ENCODE results near the gene FNDC7. TPM values are rescaled to one million over a fixed set of nuclear protein-coding genes. Genes with fewer than 3 reads are reported as not detected.
"Not testable (repeated sequence)": the region's sequence is repeated elsewhere in the genome, so short reads cannot be mapped to it uniquely, and the experiment has no call there.

Gene FNDC7
- total RNA-seq, 4 donors from 2014 or later: 0.07 TPM; not detected in 3

GRCh38 chr1:108665771-108666170 lies 46.9 kb upstream of the FNDC7 start:
- no peaks in the 10 kb centered on the region for H3K27me3 ChIP-seq
- intact Hi-C loops (cut with DNase I; ENCODE audit: low total_unique reads) (no loop called here), in situ Hi-C loops (cut with MboI; ENCODE audit: low sequenced_read_pairs in 4 of 4) (no loop called here)
- no peak overlapping the region for H3K4me3 ChIP-seq
- H3K27ac ChIP-seq: no peak overlapping the region
- no peaks in the 10 kb centered on the region for H3K9me3 ChIP-seq
- TF ChIP-seq POLR2A (IDR thresholded peaks at IDR 0.05) (no peak), CTCF (IDR thresholded peaks at IDR 0.05 in 4 of 5, conservative IDR thresholded peaks at IDR 0.05 in 1 of 5) (no peak)
- H3K36me3 ChIP-seq: no peaks in the 10 kb centered on the region
- no peak for DNase-seq
- no peak for ATAC-seq
- H3K4me1 ChIP-seq: peaks cover 4 to 5% of the 10 kb centered on the region in 2 donors

- ATAC-seq; H3K9me3 ChIP-seq; in situ Hi-C loops (cut with MboI; ENCODE audit: low sequenced_read_pairs in 4 of 4); DNase-seq; intact Hi-C loops (cut with DNase I; ENCODE audit: low total_unique reads); H3K27me3 ChIP-seq; H3K27ac ChIP-seq; H3K4me3 ChIP-seq; H3K36me3 ChIP-seq; H3K4me1 ChIP-seq: not testable (repeated sequence)
Measured at GRCh38 chr1:108667422-108667821, 45.3 kb upstream of the FNDC7 start.

- TF ChIP-seq CTCF (IDR thresholded peaks at IDR 0.05 in 4 of 5, conservative IDR thresholded peaks at IDR 0.05 in 1 of 5) (no peak), POLR2A (IDR thresholded peaks at IDR 0.05) (no peak)
- H3K36me3 ChIP-seq: no peaks in the 10 kb centered on the region
- H3K4me1 ChIP-seq: no peaks in the 10 kb centered on the region
- H3K9me3 ChIP-seq: no peaks in the 10 kb centered on the region
- no peaks in the 10 kb centered on the region for H3K27me3 ChIP-seq
- no peak overlapping the region for H3K4me3 ChIP-seq
- in situ Hi-C loops (cut with MboI; ENCODE audit: low sequenced_read_pairs in 4 of 4): no loop called here
- DNase-seq (no peak), ATAC-seq (no peak)
- intact Hi-C loops (cut with DNase I; ENCODE audit: low total_unique reads): no loop called here
- H3K27ac ChIP-seq: no peak overlapping the region
Measured at GRCh38 chr1:108668777-108669176, 43.9 kb upstream of the FNDC7 start.

GRCh38 chr1:108669679-108670078 lies 43.0 kb upstream of the FNDC7 start:
- H3K4me3 ChIP-seq: no peak overlapping the region
- H3K36me3 ChIP-seq: no peaks in the 10 kb centered on the region
- no peaks in the 10 kb centered on the region for H3K9me3 ChIP-seq
- in situ Hi-C loops (cut with MboI; ENCODE audit: low sequenced_read_pairs in 4 of 4) (no loop called here), intact Hi-C loops (cut with DNase I; ENCODE audit: low total_unique reads) (no loop called here)
- ATAC-seq (no peak), DNase-seq (no peak)
- TF ChIP-seq POLR2A (IDR thresholded peaks at IDR 0.05) (no peak), CTCF (IDR thresholded peaks at IDR 0.05 in 4 of 5, conservative IDR thresholded peaks at IDR 0.05 in 1 of 5) (no peak)
- H3K4me1 ChIP-seq: no peaks in the 10 kb centered on the region
- H3K27ac ChIP-seq: no peak overlapping the region
- H3K27me3 ChIP-seq: no peaks in the 10 kb centered on the region

- no peak overlapping the region for H3K4me3 ChIP-seq
- H3K27ac ChIP-seq: no peak overlapping the region
- in situ Hi-C loops (cut with MboI; ENCODE audit: low sequenced_read_pairs in 4 of 4) (no loop called here), intact Hi-C loops (cut with DNase I; ENCODE audit: low total_unique reads) (no loop called here)
- TF ChIP-seq POLR2A (IDR thresholded peaks at IDR 0.05): no peak
- H3K9me3 ChIP-seq: no peaks in the 10 kb centered on the region
- no peaks in the 10 kb centered on the region for H3K27me3 ChIP-seq
- H3K4me1 ChIP-seq: no peaks in the 10 kb centered on the region
- no peak for ATAC-seq
- DNase-seq: no peak
- H3K36me3 ChIP-seq: no peaks in the 10 kb centered on the region
Measured at GRCh38 chr1:108670131-108670773, 42.5 kb upstream of the FNDC7 start.

GRCh38 chr1:108671143-108671542 lies 41.6 kb upstream of the FNDC7 start:
- intact Hi-C loops (cut with DNase I; ENCODE audit: low total_unique reads) (no loop called here), in situ Hi-C loops (cut with MboI; ENCODE audit: low sequenced_read_pairs in 4 of 4) (no loop called here)
- H3K4me1 ChIP-seq: no peaks in the 10 kb centered on the region
- no peak for TF ChIP-seq CTCF (IDR thresholded peaks at IDR 0.05 in 4 of 5, conservative IDR thresholded peaks at IDR 0.05 in 1 of 5)
- TF ChIP-seq POLR2A (IDR thresholded peaks at IDR 0.05): no peak
- ATAC-seq (no peak), DNase-seq (no peak)
- H3K27ac ChIP-seq: no peak overlapping the region
- H3K36me3 ChIP-seq: no peaks in the 10 kb centered on the region
- H3K9me3 ChIP-seq: no peaks in the 10 kb centered on the region
- H3K4me3 ChIP-seq: no peak overlapping the region
- no peaks in the 10 kb centered on the region for H3K27me3 ChIP-seq
